HFF-Myc (cell line): ENCODE measurements around the gene KRTAP5-7.
A peak's percentile ranks its signal among the peaks of the same experiment; 100 is the strongest.
"Not testable (repeated sequence)": the region's sequence is repeated elsewhere in the genome, so short reads cannot be mapped to it uniquely, and the experiment has no call there.

ENCODE experiments used
- DNase-seq: peaks from one replicate; pipeline ENCODE4 v3.0.0-alpha.2; 2011; ENCODE audit warnings: low read depth; ENCODE audit errors: extremely low read depth
- H3K4me3 ChIP-seq: replicated peaks from 2 replicates; pipeline ENCODE4 v1.5.1; 2011; ENCODE audit warnings: low read depth, mild to moderate bottlenecking, control low read depth, low read length
- CTCF ChIP-seq: IDR thresholded peaks from 2 replicates; pipeline ENCODE4 v1.5.1; 2012; ENCODE audit warnings: mild to moderate bottlenecking, low read depth, low read length, control low read depth; ENCODE audit errors: missing control alignments

The KRTAP5-7 gene

GRCh38 chr11:71563406-71563805 is 36.3 kb downstream of the KRTAP5-7 start:
- no peak for DNase-seq
- no peak overlapping the region for H3K4me3 ChIP-seq
- TF ChIP-seq CTCF: peak; percentile 38

GRCh38 chr11:71564430-71564829 is 37.4 kb downstream of the KRTAP5-7 start:
- no peak for TF ChIP-seq CTCF
- no peak for DNase-seq
- H3K4me3 ChIP-seq: no peak overlapping the region

GRCh38 chr11:71565263-71565662 is 38.2 kb downstream of the KRTAP5-7 start, which contains the start of gene KRTAP5-10:
Gene KRTAP5-10, plus strand, starts transcription at chr11:71565563. Its CDS starts 25 bp downstream, at chr11:71565588.
- no peak within 1 kb of the TSS for H3K4me3 ChIP-seq
- DNase-seq: no peak
- no peak for TF ChIP-seq CTCF

GRCh38 chr11:71566081-71566620 is 39.1 kb downstream of the KRTAP5-7 start:
- no peak for DNase-seq
- TF ChIP-seq CTCF: no peak

GRCh38 chr11:71566626-71567599 is 39.8 kb downstream of the KRTAP5-7 start:
- H3K4me3 ChIP-seq, DNase-seq: not testable (repeated sequence)

More at GRCh38 chr11:71566081-71566620, 39.1 kb downstream of the KRTAP5-7 start:
- H3K4me3 ChIP-seq: no peak overlapping the region

GRCh38 chr11:71567633-71568032 is 40.6 kb downstream of the KRTAP5-7 start:
- not testable (repeated sequence) for DNase-seq, H3K4me3 ChIP-seq

- H3K4me3 ChIP-seq: no peak overlapping the region
- DNase-seq: no peak
- TF ChIP-seq CTCF: no peak
Measured at GRCh38 chr11:71568704-71569349, 41.8 kb downstream of the KRTAP5-7 start.

- H3K4me3 ChIP-seq, DNase-seq: not testable (repeated sequence)
Measured at GRCh38 chr11:71571101-71571850, 44.2 kb downstream of the KRTAP5-7 start.
